ENCODE results near the gene ITGB8.

GRCh38 chr7:20383351-20383750 lies 52.7 kb downstream of the ITGB8 start:
- no peak for TF ChIP-seq CTCF (IDR thresholded peaks at IDR 0.05)
- no peak for TF ChIP-seq POLR2A (IDR thresholded peaks at IDR 0.05)
